Natural killer cell (primary cell): ENCODE data around the gene PXDN. TPM values are rescaled to one million over a fixed set of nuclear protein-coding genes. Genes with fewer than 3 reads are reported as not detected.

Experiments used
- ATAC-seq, 3 donors: fragments of 150-1000 bp in 2 of 3; fragments of 200-7000 bp in 1 of 3; cut with Tn5 transposase; 1 replicate in 1 of 3; 2 replicates in 2 of 3; pipeline ENCODE4 v1.10.0; 2021; ENCODE audit warnings: mild to moderate bottlenecking in 2 of 3, moderate library complexity in 2 of 3
- DNase-seq, 2 donors: peaks; one replicate each; pipeline versions ENCODE4 v3.0.0 to v3.0.0-alpha.2; 2013 to 2021; ENCODE audit warnings: mixed read lengths in 1 of 2
- H3K27ac ChIP-seq: one replicate; pipeline ENCODE4 v1.5.1; 2013; ENCODE audit warnings: mild to moderate bottlenecking, low read length
- H3K27me3 ChIP-seq: one replicate; pipeline ENCODE4 v1.6.1; 2013; ENCODE audit warnings: low read length; ENCODE audit not compliant: control insufficient read depth, insufficient read depth
- H3K36me3 ChIP-seq: one replicate; pipeline ENCODE4 v1.6.1; 2013; ENCODE audit warnings: low read length; ENCODE audit not compliant: control insufficient read depth, insufficient read depth
- H3K4me1 ChIP-seq: one replicate; pipeline ENCODE4 v1.6.1; 2013; ENCODE audit warnings: low read length; ENCODE audit not compliant: control insufficient read depth, insufficient read depth
- H3K4me3 ChIP-seq: one replicate; pipeline ENCODE4 v1.5.1; 2013; ENCODE audit warnings: low read length
- H3K9me3 ChIP-seq: one replicate; pipeline ENCODE4 v1.6.1; 2013; ENCODE audit warnings: low read length; ENCODE audit not compliant: control insufficient read depth, insufficient read depth
- H3K27ac Mint-ChIP-seq, 2 donors: one replicate each; pipeline ENCODE4 v1.8.0; 2022; ENCODE audit warnings: mild to moderate bottlenecking in 2 of 2, mixed read lengths in 2 of 2, moderate library complexity in 1 of 2
- H3K27me3 Mint-ChIP-seq, 2 donors: one replicate each; pipeline ENCODE4 v1.8.0; 2022; ENCODE audit warnings: low read depth in 2 of 2, mixed read lengths in 2 of 2
- H3K36me3 Mint-ChIP-seq: one replicate; pipeline ENCODE4 v1.8.0; 2022; ENCODE audit warnings: mixed read lengths
- H3K4me1 Mint-ChIP-seq, 2 donors: one replicate each; pipeline ENCODE4 v1.8.0; 2022; ENCODE audit warnings: mixed read lengths in 2 of 2
- H3K4me3 Mint-ChIP-seq: one replicate; pipeline ENCODE4 v1.8.0; 2022; ENCODE audit warnings: mild to moderate bottlenecking, moderate library complexity, mixed read lengths
- H3K9me3 Mint-ChIP-seq, 2 donors: one replicate each; pipeline ENCODE4 v1.8.0; 2022; ENCODE audit warnings: mixed read lengths in 2 of 2
- CTCF ChIP-seq: fragments of 200-600 bp; IDR thresholded peaks from one replicate; pipeline ENCODE4 v1.8.0; 2022; ENCODE audit warnings: antibody characterized with exemption
- WGBS: methylation state at CpG from one replicate; pipeline ENCODE4 v1.1.7; 2013; ENCODE audit warnings: missing lambda C conversion rate; ENCODE audit not compliant: insufficient coverage; 5-methylcytosine and 5-hydroxymethylcytosine counted together
- intact Hi-C: fragments of 100-400 bp; cut with micrococcal nuclease; formaldehyde crosslinking; loops from one replicate; pipeline ENCODE4 v1.14.2; 2022
- total RNA-seq, 4 donors: library from RNA; stranded (reverse); fragments of 120-200 nt in 1 of 4; gene quantifications; one replicate each; pipeline versions ENCODE4 v1.2.3 to v1.2.4, GENCODE V29; 2013 to 2022

PXDN gene
- total RNA-seq, 3 donors from 2014 or later (not counting 1 experiment from before 2014, with no cell fraction given) = 2.1 to 3.7 (median 2.5) TPM

DNA sequence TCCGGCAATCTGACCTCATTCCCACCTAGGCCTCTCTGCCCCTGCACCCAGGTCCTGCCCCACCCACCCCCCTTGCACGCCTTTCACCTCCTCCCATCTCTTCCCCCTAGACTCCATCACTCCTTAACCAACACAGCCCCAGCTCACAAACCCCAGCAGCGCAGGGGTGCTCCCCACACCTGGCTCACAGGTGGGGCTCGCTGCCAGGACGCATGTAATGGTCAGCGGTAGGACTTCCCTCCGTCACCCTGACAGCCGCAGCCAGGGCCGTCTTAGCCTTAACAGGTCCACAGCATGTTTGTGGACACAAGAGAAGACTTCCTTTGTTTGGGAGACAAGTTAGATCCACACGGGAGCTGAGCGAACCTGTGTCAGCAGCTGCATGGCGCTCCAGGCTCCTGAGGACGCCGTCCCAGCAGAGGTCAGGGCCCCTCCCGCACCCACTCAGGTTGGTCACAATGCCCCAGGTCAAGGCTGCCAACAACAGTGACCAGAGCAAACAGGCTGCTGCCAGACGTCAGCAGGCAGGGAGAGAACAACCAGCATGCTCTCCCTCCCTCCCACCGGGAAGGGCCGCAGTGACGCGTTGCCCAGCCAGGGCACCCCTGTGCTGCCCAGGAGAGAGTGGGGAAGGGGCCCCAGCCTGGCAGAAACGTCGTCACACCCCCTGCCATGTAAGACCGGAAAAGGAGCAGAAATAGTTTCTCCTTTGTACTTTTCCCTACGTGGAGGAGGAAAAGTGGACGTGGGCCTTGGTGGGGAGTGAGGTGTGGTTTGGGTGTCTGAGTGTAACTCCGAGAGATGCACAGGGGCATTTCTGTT is 68.0 kb downstream of the PXDN start:
- H3K4me1 Mint-ChIP-seq = no peaks in the 10 kb centered on the region
- intact Hi-C loops = no loop called here
- TF ChIP-seq CTCF = no peak
- DNase-seq = no peak
- Histone ChIP-seq H3K27me3 (no peaks in the 10 kb centered on the region), H3K9me3 (no peaks in the 10 kb centered on the region), H3K27ac (no peak overlapping the region), H3K4me1 (no peaks in the 10 kb centered on the region), H3K4me3 (no peak overlapping the region), H3K36me3 (no peaks in the 10 kb centered on the region)
- H3K27ac Mint-ChIP-seq = no peak overlapping the region
- no peaks in the 10 kb centered on the region for H3K9me3 Mint-ChIP-seq
- H3K36me3 Mint-ChIP-seq = no peaks in the 10 kb centered on the region
- 91% methylated on average over 26 of the region's 26 CpGs for WGBS
- H3K4me3 Mint-ChIP-seq = no peak overlapping the region
- no peaks in the 10 kb centered on the region for H3K27me3 Mint-ChIP-seq
- ATAC-seq = no peak

DNA sequence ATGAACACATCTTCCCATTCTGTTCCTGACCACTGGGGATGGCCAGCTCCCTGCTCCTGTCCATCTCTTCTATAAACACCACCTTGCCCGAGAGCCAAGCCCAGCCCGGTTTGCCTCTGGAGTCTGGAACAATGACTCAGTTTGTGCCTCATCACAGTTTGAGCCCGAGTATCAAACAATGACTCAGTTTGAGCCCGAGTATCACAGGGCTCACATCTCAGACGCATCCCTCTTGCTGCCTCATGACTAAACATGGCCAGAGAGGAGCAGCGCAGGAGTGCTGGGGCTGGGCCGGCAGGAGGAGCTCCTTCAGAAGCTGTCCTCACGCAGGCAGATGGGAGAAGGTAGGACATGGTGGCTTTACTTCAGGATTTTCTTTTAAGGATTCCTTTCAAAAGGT is 68.7 kb downstream of the PXDN start:
- Mint-ChIP-seq H3K9me3 (no peaks in the 10 kb centered on the region), H3K27ac (no peak overlapping the region), H3K4me1 (no peaks in the 10 kb centered on the region), H3K27me3 (no peaks in the 10 kb centered on the region), H3K4me3 (no peak overlapping the region), H3K36me3 (no peaks in the 10 kb centered on the region)
- Histone ChIP-seq H3K27ac (no peak overlapping the region), H3K9me3 (no peaks in the 10 kb centered on the region), H3K4me1 (no peaks in the 10 kb centered on the region), H3K27me3 (no peaks in the 10 kb centered on the region), H3K36me3 (no peaks in the 10 kb centered on the region), H3K4me3 (no peak overlapping the region)
- no peak for DNase-seq
- no peak for TF ChIP-seq CTCF
- intact Hi-C loops = no loop called here
- 91% methylated on average over 8 of the region's 8 CpGs for WGBS
- ATAC-seq = no peak

DNA sequence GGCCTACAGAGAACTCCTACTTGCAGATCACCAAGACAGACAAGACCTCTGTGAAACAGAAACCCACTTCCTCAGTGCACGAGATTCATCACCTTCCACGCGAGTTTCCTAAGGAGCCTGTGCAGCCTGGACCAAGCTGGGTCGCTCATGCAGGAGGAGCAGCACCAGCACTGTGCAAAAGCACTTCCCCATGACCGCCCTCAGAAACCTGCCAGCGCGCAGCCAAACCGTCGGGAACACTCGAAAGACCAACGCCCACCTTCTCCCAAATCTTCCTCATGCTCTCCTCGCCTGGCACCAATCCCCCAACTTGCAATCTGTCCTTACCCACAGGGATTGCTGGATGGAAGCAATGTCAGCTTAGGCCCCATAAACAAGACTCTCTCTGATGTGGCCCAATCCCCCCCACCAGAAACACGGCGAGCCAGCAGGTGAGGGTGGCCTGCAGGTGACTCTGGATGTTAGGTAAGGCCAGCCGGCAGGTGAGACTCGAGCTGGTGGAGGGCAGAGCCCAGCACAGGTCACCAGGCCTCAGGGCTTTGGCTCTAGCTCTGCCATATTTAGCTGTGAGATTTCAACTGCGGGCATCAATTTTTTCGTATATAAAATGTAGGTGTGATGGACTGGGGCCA is 69.4 kb downstream of the PXDN start:
- Mint-ChIP-seq H3K4me3 (no peak overlapping the region), H3K36me3 (no peaks in the 10 kb centered on the region), H3K9me3 (no peaks in the 10 kb centered on the region), H3K27me3 (no peaks in the 10 kb centered on the region), H3K4me1 (no peaks in the 10 kb centered on the region), H3K27ac (no peak overlapping the region)
- H3K36me3 ChIP-seq = no peaks in the 10 kb centered on the region
- no peak for TF ChIP-seq CTCF
- ATAC-seq (no peak), DNase-seq (no peak)
- H3K27ac ChIP-seq = no peak overlapping the region
- H3K4me1 ChIP-seq = no peaks in the 10 kb centered on the region
- intact Hi-C loops = no loop called here
- WGBS = 92% methylated on average over 16 of the region's 18 CpGs
- no peaks in the 10 kb centered on the region for H3K9me3 ChIP-seq
- H3K4me3 ChIP-seq = no peak overlapping the region
- H3K27me3 ChIP-seq = no peaks in the 10 kb centered on the region
